NB4 (cell line): ENCODE data around the gene HMGN2.

Source experiments
- CTCF ChIP-seq: IDR thresholded peaks from one replicate; pipeline ENCODE4 v1.5.1; 2012; ENCODE audit warnings: low read depth, low read length
- POLR2A ChIP-seq: IDR thresholded peaks from 2 replicates; pipeline ENCODE4 v1.6.1; 2011; ENCODE audit warnings: mild to moderate bottlenecking; ENCODE audit not compliant: insufficient read length; ENCODE audit errors: extremely low read depth
- TF ChIP-seq, protein P1 (sequence below): IDR thresholded peaks from 2 replicates; pipeline ENCODE4 v1.6.1; 2011; ENCODE audit warnings: low read depth, low read length

- TF ChIP-seq POLR2A = no peak
- TF ChIP-seq CTCF = no peak
- TF ChIP-seq, protein P1, sequence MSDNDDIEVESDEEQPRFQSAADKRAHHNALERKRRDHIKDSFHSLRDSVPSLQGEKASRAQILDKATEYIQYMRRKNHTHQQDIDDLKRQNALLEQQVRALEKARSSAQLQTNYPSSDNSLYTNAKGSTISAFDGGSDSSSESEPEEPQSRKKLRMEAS = no peak
These were observed 17.9 kb downstream of the HMGN2 start for GRCh38 chr1:26490155-26490554.
